Erythroblast (primary cell): ENCODE measurements around the gene PDE5A.
"Not testable (repeated sequence)": the region's sequence is repeated elsewhere in the genome, so short reads cannot be mapped to it uniquely, and the experiment has no call there.

Experiments
- DNase-seq, 2 experiments: peaks; one replicate each; lab custom pipeline; 2025; lab: John Stamatoyannopoulos, UW
- GATA1 ChIP-seq: IDR thresholded peaks from 2 replicates; pipeline ENCODE4 v1.6.1; 2011; ENCODE audit warnings: low read depth, mild to moderate bottlenecking, control low read depth, low read length, moderate library complexity
- POLR2A ChIP-seq: IDR thresholded peaks from 2 replicates; pipeline ENCODE4 v1.6.1; 2011; ENCODE audit warnings: mild to moderate bottlenecking, low read length

Gene PDE5A

GRCh38 chr4:119628281-119629141 lies at the start of gene PDE5A:
TSS of gene PDE5A (minus strand) at chr4:119628804. CDS start at chr4:119628671, 133 bp downstream.
- peak; percentile 69 to 77 for DNase-seq
- TF ChIP-seq GATA1 = no peak
- no peak for TF ChIP-seq POLR2A

- TF ChIP-seq GATA1 (no peak), POLR2A (no peak)
- no peak for DNase-seq
Observed at GRCh38 chr4:119676101-119676500, 47.5 kb upstream of the PDE5A start.

DNA sequence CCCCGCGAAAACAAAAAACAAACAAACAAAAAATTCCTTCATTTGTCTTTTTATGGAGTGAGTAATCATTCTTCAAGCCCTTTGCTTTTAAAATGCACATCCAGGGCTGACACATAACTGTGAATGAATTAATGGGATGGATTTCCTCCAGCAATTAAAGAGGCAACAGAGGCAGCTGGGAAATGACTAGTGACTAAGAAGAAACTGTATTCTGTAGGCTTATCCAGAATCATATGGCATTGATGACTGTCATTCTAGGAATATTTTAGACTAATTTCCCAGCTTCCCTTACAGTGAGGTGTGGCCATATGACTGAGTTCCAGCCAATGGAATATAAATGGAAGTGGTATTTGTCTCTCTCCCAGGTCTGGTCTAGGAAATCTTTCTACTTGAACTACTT lies 46.8 kb upstream of the PDE5A start:
- TF ChIP-seq GATA1 = no peak
- no peak for TF ChIP-seq POLR2A
- DNase-seq = no peak

DNA sequence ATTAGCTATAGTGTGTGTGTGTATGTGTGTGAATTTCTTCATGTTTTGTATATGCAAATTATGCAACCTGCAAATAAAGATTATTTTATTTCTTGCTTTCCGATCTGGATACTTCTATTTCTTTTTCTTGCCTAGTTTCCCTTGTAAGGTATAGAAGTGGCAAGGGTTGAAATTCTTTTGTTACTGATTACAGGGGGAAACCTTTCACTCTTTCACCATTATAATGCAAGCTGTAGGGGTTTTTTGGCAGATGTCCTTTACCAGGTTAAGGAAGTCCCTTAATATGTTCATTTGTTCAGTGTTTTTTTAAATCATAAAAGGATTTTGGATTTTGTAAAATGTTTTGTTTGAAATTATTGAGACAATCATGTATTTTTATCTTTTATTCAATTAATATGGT lies 44.3 kb upstream of the PDE5A start:
- no peak for DNase-seq
- TF ChIP-seq GATA1 = no peak
- no peak for TF ChIP-seq POLR2A

- no peak for DNase-seq
- TF ChIP-seq GATA1 (no peak), POLR2A (no peak)
Observed at GRCh38 chr4:119672086-119672485, 43.5 kb upstream of the PDE5A start.

DNA sequence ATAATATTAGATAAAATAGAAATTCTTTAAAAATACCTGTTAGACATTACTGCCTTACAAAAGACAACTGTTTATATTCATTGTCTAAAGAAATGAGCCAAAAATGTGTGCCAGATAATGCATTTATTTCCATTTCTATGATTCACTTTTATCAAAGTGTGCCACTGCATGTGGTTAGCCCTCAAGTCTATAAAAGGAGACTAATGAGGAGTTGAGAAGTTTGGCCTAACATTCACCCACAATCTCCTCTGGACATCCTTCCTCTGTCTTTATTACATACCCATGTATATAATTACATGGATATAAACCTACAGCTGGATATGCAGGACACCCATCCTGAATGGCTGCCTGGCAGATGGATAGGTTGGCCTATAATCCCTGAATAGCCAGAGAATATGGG lies 42.6 kb upstream of the PDE5A start:
- TF ChIP-seq GATA1 (no peak), POLR2A (no peak)
- no peak for DNase-seq

DNA sequence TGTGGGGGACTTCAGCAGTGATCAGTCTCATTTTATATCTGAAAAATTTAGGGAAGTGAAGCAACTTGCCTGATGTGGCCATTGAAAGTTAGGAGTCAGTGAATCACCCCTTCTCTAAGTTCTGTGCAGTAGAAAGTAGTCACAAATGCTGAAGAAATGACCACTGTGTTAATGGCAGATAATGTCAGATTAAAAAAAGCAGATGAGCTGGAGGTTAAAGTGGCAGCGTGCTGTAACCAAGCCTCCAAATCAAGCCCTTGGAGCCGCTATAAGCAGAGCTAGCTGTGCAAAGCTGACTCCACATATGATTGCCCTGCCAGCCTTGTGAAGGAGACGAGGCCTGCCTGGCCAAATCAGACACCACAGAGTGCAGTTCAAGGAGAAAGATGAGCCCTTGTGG lies 39.2 kb upstream of the PDE5A start:
- no peak for TF ChIP-seq POLR2A
- TF ChIP-seq GATA1 = no peak
- no peak for DNase-seq

- DNase-seq = no peak
- TF ChIP-seq POLR2A (no peak), GATA1 (no peak)
Observed at GRCh38 chr4:119666653-119667091, 38.1 kb upstream of the PDE5A start.

- DNase-seq = no peak
- no peak for TF ChIP-seq POLR2A
- no peak for TF ChIP-seq GATA1
Observed at GRCh38 chr4:119665752-119666151, 37.1 kb upstream of the PDE5A start.

DNA sequence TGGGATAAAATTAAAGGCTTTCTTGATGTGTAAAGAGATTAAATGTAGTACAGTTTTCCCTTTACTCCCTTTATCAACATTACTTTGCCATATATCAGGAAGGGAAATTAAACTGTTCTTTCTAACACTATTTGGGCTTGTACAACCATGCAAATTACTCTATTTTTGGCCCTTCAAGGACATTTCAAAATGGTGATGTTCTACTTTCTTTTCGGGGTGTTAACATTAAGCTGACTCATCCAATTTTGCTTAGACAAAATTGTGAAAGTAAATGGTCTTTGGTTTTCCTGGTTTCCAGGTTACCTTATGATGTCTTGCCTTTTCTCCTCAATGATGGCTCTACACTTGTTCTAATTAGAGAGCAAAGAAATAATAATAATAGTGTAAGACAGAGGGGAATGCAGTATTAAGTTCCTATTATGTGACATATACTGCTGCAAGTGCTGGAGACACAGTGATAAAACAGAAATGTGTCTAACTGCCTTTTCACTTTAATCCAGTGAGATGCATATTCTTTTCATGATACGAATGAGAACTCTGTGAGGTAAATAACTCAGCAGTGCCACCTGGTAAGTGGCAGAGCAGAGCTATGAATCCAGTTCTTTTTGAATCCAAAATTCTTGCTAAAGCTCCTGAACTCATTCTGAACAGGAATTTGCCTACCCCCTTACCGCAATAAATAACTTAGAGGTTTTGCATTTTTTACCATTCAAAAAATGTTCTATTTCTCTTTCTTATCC lies 35.7 kb upstream of the PDE5A start:
- no peak for DNase-seq
- TF ChIP-seq POLR2A (no peak), GATA1 (no peak)

DNA sequence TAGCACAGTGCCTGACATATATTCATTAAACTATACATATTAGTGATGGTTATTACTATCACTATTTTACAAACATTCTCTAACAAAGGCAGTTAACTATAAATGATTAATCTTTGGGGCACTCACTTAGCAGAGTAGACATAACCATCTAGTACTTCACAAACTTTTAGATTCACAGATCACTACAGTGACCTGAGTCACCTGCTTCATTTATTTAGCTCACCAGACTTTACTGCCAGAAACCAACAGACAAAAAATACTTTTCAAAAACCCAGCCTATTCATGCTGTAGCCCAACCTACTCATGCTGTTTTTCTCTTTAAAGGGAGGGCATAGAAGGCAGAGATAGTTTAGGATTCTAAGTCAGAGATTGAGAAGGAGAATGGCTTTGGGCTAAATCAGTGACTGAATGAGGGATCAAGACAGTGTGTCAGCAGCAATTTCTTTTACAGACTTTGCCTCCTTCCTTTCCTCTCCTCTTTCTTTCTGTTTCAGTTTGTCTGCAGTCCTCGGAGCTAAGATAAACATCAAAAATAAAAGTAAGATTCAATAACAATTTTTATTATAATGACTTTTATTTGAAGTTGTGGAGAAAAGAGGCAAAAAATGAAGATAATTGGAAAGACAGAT lies 34.7 kb upstream of the PDE5A start:
- no peak for DNase-seq
- TF ChIP-seq POLR2A = no peak
- no peak for TF ChIP-seq GATA1

GRCh38 chr4:119662612-119663011 lies 34.0 kb upstream of the PDE5A start:
- not testable (repeated sequence) for DNase-seq

- no peak for DNase-seq
- no peak for TF ChIP-seq GATA1
- no peak for TF ChIP-seq POLR2A
Observed at GRCh38 chr4:119661231-119661630, 32.6 kb upstream of the PDE5A start.

- TF ChIP-seq GATA1 (no peak), POLR2A (no peak)
- DNase-seq = no peak
Observed at GRCh38 chr4:119659576-119659975, 31.0 kb upstream of the PDE5A start.
